PFSK-1 (cell line): Measurements from ENCODE around the gene ISG20L2.

Experiments used
- FOXP2 ChIP-seq: optimal IDR thresholded peaks from 2 replicates; pipeline ENCODE3; 2011; ENCODE audit warnings: borderline replicate concordance, control low read depth, inconsistent platforms; ENCODE audit not compliant: insufficient read depth; ENCODE audit errors: extremely low read length, extremely low read depth
- POLR2AphosphoS5 ChIP-seq: IDR thresholded peaks from 2 replicates; pipeline ENCODE4 v1.6.1; 2012; ENCODE audit warnings: low read depth, mild to moderate bottlenecking, control low read depth, low read length, moderate library complexity
- SIN3A ChIP-seq: IDR thresholded peaks from 2 replicates; pipeline ENCODE4 v1.6.1; 2012; ENCODE audit warnings: mild to moderate bottlenecking, low read length, moderate library complexity, borderline replicate concordance; ENCODE audit not compliant: insufficient read depth
- TAF1 ChIP-seq: IDR thresholded peaks from 2 replicates; pipeline ENCODE4 v1.6.1; 2012; ENCODE audit warnings: low read length, control low read depth, borderline replicate concordance; ENCODE audit not compliant: insufficient read depth
- TF ChIP-seq, protein P1 (sequence below), 2 experiments: IDR thresholded peaks; 2 replicates each; pipeline versions ENCODE4 v1.6.1 to v1.8.0; 2011 to 2012; ENCODE audit warnings: low read depth in 2 of 2, low read length in 2 of 2, control low read depth in 1 of 2, inconsistent platforms in 1 of 2, mild to moderate bottlenecking in 1 of 2, moderate library complexity in 1 of 2; ENCODE audit not compliant: insufficient read depth in 1 of 2

ISG20L2 gene

DNA sequence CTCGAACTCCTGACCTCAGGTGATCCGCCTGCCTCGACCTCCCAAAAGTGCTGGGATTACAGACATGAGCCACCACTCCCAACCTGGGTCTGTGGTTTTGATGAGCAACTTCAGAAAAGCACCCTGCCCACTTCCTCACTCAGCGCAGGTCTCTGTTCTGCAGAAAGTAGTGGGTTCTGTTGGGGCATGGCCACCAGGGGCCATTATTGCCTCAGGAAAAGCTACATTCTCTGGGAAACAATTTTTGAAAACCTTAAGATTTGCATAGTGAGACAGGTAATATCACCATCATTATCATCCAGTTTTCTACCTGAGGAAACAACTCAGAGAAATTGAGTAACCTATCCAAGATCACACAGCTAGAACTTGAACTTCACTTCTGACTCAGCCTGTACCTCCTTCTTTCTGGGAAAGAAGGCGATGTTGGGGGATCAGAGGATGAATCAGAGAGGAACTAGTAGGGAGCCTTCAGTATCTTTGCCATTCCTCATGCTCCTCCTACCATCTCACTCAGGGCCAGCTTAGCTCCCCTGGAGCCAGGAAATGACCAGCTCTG lies 44.3 kb downstream of the ISG20L2 start:
- no peak for TF ChIP-seq POLR2AphosphoS5
- TF ChIP-seq SIN3A: no peak
- no peak for TF ChIP-seq FOXP2
- TF ChIP-seq, protein P1, sequence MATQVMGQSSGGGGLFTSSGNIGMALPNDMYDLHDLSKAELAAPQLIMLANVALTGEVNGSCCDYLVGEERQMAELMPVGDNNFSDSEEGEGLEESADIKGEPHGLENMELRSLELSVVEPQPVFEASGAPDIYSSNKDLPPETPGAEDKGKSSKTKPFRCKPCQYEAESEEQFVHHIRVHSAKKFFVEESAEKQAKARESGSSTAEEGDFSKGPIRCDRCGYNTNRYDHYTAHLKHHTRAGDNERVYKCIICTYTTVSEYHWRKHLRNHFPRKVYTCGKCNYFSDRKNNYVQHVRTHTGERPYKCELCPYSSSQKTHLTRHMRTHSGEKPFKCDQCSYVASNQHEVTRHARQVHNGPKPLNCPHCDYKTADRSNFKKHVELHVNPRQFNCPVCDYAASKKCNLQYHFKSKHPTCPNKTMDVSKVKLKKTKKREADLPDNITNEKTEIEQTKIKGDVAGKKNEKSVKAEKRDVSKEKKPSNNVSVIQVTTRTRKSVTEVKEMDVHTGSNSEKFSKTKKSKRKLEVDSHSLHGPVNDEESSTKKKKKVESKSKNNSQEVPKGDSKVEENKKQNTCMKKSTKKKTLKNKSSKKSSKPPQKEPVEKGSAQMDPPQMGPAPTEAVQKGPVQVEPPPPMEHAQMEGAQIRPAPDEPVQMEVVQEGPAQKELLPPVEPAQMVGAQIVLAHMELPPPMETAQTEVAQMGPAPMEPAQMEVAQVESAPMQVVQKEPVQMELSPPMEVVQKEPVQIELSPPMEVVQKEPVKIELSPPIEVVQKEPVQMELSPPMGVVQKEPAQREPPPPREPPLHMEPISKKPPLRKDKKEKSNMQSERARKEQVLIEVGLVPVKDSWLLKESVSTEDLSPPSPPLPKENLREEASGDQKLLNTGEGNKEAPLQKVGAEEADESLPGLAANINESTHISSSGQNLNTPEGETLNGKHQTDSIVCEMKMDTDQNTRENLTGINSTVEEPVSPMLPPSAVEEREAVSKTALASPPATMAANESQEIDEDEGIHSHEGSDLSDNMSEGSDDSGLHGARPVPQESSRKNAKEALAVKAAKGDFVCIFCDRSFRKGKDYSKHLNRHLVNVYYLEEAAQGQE (IDR thresholded peaks at IDR 0.05; ENCODE audit: insufficient read depth in 1 of 2, low read depth in 2 of 2, low read length in 2 of 2): no peak
- TF ChIP-seq TAF1: no peak

DNA sequence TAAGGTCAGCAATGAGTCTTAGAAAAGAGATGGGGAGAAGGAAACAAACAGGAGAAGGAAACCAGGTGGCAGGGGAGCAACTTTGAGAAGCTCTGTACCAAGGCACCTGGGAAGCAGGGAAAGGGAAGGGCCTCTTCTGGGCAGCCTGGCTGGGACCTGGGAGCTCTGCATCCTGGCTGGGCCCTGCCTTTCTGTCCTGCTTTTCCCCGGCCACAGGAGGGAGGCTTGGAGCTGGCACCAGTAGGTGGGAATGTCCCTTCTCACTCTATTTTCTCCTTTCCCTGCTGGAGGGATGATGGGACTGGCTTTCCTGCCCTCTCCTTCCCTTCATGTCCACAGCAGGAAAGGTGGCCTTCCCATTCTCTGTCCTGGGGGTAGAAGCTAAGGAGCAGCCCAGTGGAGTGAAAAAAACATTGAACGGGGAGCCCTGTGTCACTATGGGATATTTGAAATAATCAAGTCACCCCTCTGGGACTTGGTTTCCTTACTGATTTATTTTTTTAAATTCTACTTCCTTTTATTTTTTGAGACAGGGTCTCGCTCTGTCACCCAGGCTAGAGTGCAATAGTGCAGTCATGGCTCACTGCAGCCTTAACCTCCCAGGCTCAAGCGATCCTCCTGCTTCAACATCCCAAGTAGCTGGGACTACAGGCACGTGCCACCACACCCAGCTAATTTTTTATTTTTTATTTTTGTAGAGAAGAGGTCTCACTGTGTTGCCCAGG lies 46.2 kb downstream of the ISG20L2 start:
- TF ChIP-seq POLR2AphosphoS5 (no peak), SIN3A (no peak), TAF1 (no peak), FOXP2 (no peak)

DNA sequence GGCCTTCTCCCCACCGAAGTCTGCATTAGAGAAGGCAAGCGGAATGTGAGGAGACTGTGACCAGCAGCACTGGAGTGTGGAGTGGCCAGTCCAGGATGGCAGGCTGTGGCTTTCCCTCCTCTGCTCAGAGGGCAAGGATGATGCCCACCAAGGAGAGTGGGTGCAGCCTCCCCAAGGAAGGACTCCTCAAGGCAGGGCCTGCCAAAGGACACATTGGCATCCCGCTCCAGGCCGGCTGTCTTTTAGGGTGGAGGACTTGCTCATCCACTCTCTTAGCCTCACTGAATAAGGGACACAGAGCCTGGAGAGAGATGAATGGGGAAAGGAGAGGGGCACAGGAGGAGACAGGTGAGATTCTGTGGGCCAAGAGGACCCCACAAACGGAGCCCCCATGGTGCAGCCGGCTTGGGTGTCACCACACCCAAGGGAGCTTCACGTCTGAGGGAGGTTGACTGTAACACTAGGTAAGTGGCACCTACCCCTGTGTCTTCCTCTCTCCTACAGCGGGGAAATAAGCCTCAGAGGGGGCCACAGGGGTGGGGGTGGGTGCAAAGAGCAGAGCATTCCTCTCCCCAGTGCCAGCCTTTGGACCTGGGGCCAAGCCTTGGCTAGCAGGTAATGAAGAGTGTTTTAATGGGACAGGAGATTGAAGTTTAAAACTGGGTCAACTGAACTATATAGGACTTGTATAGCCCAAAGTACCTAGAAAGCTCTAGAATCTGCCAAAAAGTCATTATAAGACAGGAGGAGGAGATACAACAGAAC lies 47.2 kb downstream of the ISG20L2 start:
- TF ChIP-seq TAF1 (no peak), SIN3A (no peak), FOXP2 (no peak), POLR2AphosphoS5 (no peak)
- TF ChIP-seq, protein P1 (IDR thresholded peaks at IDR 0.05; ENCODE audit: insufficient read depth in 1 of 2, low read depth in 2 of 2, low read length in 2 of 2): no peak

DNA sequence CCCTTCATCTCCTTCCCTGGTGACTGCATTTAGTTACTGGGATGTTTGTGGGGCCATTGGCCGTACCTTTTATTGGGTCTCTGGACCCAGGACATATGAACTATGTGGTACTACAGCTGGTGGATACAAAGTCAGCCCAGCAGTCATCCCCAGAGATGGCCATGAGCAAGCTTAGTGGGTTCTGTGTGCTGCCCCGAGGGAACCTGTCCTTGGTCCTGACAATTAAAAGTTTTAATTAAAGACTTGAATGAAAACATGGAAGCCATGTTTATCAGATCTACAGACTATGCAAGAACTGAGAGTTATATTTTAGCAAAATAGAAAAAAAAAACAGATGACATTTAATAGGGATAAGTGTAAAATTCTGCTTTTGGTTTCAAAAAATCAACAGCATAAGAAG lies 48.5 kb downstream of the ISG20L2 start:
- no peak for TF ChIP-seq FOXP2
- TF ChIP-seq SIN3A: no peak
- TF ChIP-seq POLR2AphosphoS5: no peak
- TF ChIP-seq TAF1: no peak
- TF ChIP-seq, protein P1 (IDR thresholded peaks at IDR 0.05; ENCODE audit: insufficient read depth in 1 of 2, low read depth in 2 of 2, low read length in 2 of 2): peak; percentile 24 to 78; a peak in 2 of 4 replicates
